Smooth muscle cell (in vitro differentiated cells): ENCODE data around the gene FAT4. TPM values are rescaled to one million over a fixed set of nuclear protein-coding genes. Genes with fewer than 3 reads are reported as not detected.

ENCODE experiments used
- DNase-seq: peaks from one replicate; lab custom pipeline; 2025; ENCODE audit not compliant: unreplicated experiment; lab: John Stamatoyannopoulos, UW
- H2AFZ ChIP-seq: fragments of 200-600 bp; sonication (generic); 2 replicates; pipeline ENCODE4 v1.6.0; 2016; ENCODE audit warnings: antibody characterized with exemption, low read depth, mild to moderate bottlenecking
- H3F3A ChIP-seq: fragments of 200-600 bp; sonication (generic); 2 replicates; pipeline ENCODE4 v1.6.0; 2017; ENCODE audit warnings: antibody characterized with exemption, low read depth
- H3K27ac ChIP-seq: fragments of 200-600 bp; sonication (generic); 2 replicates; pipeline ENCODE4 v1.5.1; 2016; ENCODE audit warnings: low read depth, mild to moderate bottlenecking
- H3K27me3 ChIP-seq: fragments of 200-600 bp; sonication (generic); 2 replicates; pipeline ENCODE4 v1.6.1; 2016; ENCODE audit warnings: low read depth, mild to moderate bottlenecking
- H3K36me3 ChIP-seq: fragments of 200-600 bp; sonication (generic); 2 replicates; pipeline ENCODE4 v1.5.1; 2016; ENCODE audit warnings: low read depth
- H3K4me1 ChIP-seq: fragments of 200-600 bp; sonication (generic); 2 replicates; pipeline ENCODE4 v1.5.1; 2016; ENCODE audit warnings: low read depth
- H3K4me2 ChIP-seq: fragments of 200-600 bp; sonication (generic); 2 replicates; pipeline ENCODE4 v1.6.0; 2016; ENCODE audit warnings: mild to moderate bottlenecking
- H3K4me3 ChIP-seq: fragments of 200-600 bp; sonication (generic); 2 replicates; pipeline ENCODE4 v1.5.1; 2016; ENCODE audit warnings: mild to moderate bottlenecking
- H3K79me2 ChIP-seq: fragments of 200-600 bp; sonication (generic); 2 replicates; pipeline ENCODE4 v1.6.0; 2016; ENCODE audit warnings: low read depth, mild to moderate bottlenecking
- H3K9ac ChIP-seq: fragments of 200-600 bp; sonication (generic); 2 replicates; pipeline ENCODE4 v1.6.0; 2016; ENCODE audit warnings: low read depth
- H3K9me3 ChIP-seq: fragments of 200-600 bp; sonication (generic); replicated peaks from 2 replicates; pipeline ENCODE4 v1.5.1; 2016; ENCODE audit warnings: low read depth
- H4K20me1 ChIP-seq: fragments of 200-600 bp; sonication (generic); 2 replicates; pipeline ENCODE4 v1.6.0; 2016; ENCODE audit warnings: low read depth
- WGBS: methylation state at CpG from one replicate; pipeline ENCODE4 v1.1.7; 2016; ENCODE audit warnings: low lambda C conversion rate; 5-methylcytosine and 5-hydroxymethylcytosine counted together
- polyA plus RNA-seq: library from polyadenylated mRNA; unstranded; fragments of >200 nt; fragmentation: Nextera tagmentation; extraction: Ambion mirVana; gene quantifications from 2 replicates; pipeline ENCODE4 v1.2.1, GENCODE V29; 2016
- total RNA-seq: library from RNA; depleted of rRNA; stranded (reverse); fragments of >200 nt; gene quantifications from 2 replicates; pipeline ENCODE4 v1.2.3, GENCODE V29; 2014
- TF ChIP-seq, protein P1 (sequence below): fragments of 200-600 bp; sonication (generic); IDR thresholded peaks from 2 replicates; pipeline ENCODE4 v1.5.1; 2017; ENCODE audit warnings: borderline replicate concordance, mild to moderate bottlenecking, antibody characterized with exemption; ENCODE audit not compliant: insufficient read depth, poor library complexity, severe bottlenecking

The FAT4 gene
- total and polyA plus RNA-seq, 2 experiments from 2014 or later: 1.5 to 18.3 TPM

GRCh38 chr4:125267630-125268029 is 47.1 kb upstream of the FAT4 start:
- DNase-seq: no peak
- Histone ChIP-seq H3K9me3 (no peaks in the 10 kb centered on the region), H3F3A (no peaks in the 10 kb centered on the region), H3K79me2 (no peaks in the 10 kb centered on the region), H3K4me2 (peak overlapping the region; percentile 73), H3K9ac (no peak overlapping the region), H3K4me1 (peaks cover 20% of the 10 kb centered on the region), H3K27me3 (no peaks in the 10 kb centered on the region), H4K20me1 (no peaks in the 10 kb centered on the region), H3K4me3 (no peak overlapping the region), H3K27ac (peak overlapping the region; percentile 17), H3K36me3 (no peaks in the 10 kb centered on the region), H2AFZ (no peak overlapping the region)
- WGBS: 70% methylated on average over 3 of the region's 3 CpGs
- TF ChIP-seq, protein P1, sequence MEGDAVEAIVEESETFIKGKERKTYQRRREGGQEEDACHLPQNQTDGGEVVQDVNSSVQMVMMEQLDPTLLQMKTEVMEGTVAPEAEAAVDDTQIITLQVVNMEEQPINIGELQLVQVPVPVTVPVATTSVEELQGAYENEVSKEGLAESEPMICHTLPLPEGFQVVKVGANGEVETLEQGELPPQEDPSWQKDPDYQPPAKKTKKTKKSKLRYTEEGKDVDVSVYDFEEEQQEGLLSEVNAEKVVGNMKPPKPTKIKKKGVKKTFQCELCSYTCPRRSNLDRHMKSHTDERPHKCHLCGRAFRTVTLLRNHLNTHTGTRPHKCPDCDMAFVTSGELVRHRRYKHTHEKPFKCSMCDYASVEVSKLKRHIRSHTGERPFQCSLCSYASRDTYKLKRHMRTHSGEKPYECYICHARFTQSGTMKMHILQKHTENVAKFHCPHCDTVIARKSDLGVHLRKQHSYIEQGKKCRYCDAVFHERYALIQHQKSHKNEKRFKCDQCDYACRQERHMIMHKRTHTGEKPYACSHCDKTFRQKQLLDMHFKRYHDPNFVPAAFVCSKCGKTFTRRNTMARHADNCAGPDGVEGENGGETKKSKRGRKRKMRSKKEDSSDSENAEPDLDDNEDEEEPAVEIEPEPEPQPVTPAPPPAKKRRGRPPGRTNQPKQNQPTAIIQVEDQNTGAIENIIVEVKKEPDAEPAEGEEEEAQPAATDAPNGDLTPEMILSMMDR: no peak

- no peaks in the 10 kb centered on the region for H3K36me3 ChIP-seq
- no peaks in the 10 kb centered on the region for H3K27me3 ChIP-seq
- peak overlapping the region; percentile 73 for H3K4me2 ChIP-seq
- H2AFZ ChIP-seq: peak overlapping the region; percentile 45
- no peak for DNase-seq
- H3K27ac ChIP-seq: no peak overlapping the region
- peaks cover 20% of the 10 kb centered on the region for H3K4me1 ChIP-seq
- no peaks in the 10 kb centered on the region for H3K9me3 ChIP-seq
- H3K9ac ChIP-seq: no peak overlapping the region
- no peaks in the 10 kb centered on the region for H3K79me2 ChIP-seq
- H4K20me1 ChIP-seq: no peaks in the 10 kb centered on the region
- H3F3A ChIP-seq: no peaks in the 10 kb centered on the region
- H3K4me3 ChIP-seq: no peak overlapping the region
- TF ChIP-seq, protein P1: no peak
- 72% methylated on average over 5 of the region's 5 CpGs for WGBS
Measured at GRCh38 chr4:125268068-125268755, 46.5 kb upstream of the FAT4 start.

DNA sequence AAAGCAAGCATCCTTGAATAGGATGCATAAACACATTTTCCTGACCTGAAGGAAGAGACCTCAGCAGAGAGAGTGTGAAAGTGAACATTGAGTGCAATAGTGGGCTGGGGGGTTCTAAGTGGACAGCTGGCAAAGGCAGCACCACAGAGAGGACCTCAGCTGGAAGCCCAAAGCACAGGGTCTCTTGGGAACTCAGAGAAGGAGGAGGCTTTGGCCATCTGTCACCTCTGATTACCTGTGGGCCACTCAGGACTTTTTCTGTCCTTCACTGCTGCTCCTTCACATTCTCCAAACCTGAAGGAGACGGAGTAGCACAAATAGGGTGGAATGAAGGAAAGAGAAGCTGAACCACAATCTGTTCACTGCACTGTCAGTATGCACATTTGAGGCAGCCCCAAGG is 37.9 kb upstream of the FAT4 start:
- Histone ChIP-seq H3K4me3 (no peak overlapping the region), H3K4me1 (no peaks in the 10 kb centered on the region), H2AFZ (no peak overlapping the region), H3K9ac (no peak overlapping the region), H3K27ac (no peak overlapping the region), H3K36me3 (no peaks in the 10 kb centered on the region), H3K79me2 (no peaks in the 10 kb centered on the region), H3K27me3 (no peaks in the 10 kb centered on the region), H3K4me2 (no peak overlapping the region), H3K9me3 (no peaks in the 10 kb centered on the region), H3F3A (no peaks in the 10 kb centered on the region), H4K20me1 (no peaks in the 10 kb centered on the region)
- no peak for DNase-seq
- TF ChIP-seq, protein P1: no peak
- WGBS: 96% methylated on average over 1 of the region's 1 CpG

- no peak overlapping the region for H2AFZ ChIP-seq
- H3K9me3 ChIP-seq: no peaks in the 10 kb centered on the region
- no peaks in the 10 kb centered on the region for H3K79me2 ChIP-seq
- no peak overlapping the region for H3K9ac ChIP-seq
- DNase-seq: no peak
- H3K4me3 ChIP-seq: no peak overlapping the region
- H3K36me3 ChIP-seq: no peaks in the 10 kb centered on the region
- no peak overlapping the region for H3K4me2 ChIP-seq
- no peak overlapping the region for H3K27ac ChIP-seq
- H3F3A ChIP-seq: no peaks in the 10 kb centered on the region
- H3K4me1 ChIP-seq: no peaks in the 10 kb centered on the region
- H3K27me3 ChIP-seq: no peaks in the 10 kb centered on the region
- H4K20me1 ChIP-seq: no peaks in the 10 kb centered on the region
- TF ChIP-seq, protein P1: no peak
- 95% methylated on average over 3 of the region's 3 CpGs for WGBS
Measured at GRCh38 chr4:125277790-125278189, 37.0 kb upstream of the FAT4 start.
